SK-N-SH (cell line): ENCODE results near the gene KRT16.
"Not testable (repeated sequence)": the region's sequence is repeated elsewhere in the genome, so short reads cannot be mapped to it uniquely, and the experiment has no call there.

Experiments used
- CTCF ChIP-seq: fragments of 200-600 bp; sonication (generic); IDR thresholded peaks from 2 replicates; pipeline ENCODE4 v1.6.1; 2017; ENCODE audit warnings: antibody characterized with exemption, mild to moderate bottlenecking, moderate library complexity
- EP300 ChIP-seq, 2 experiments: IDR thresholded peaks; 2 replicates each; pipeline versions ENCODE4 v1.4.0 to v1.6.1; 2012; ENCODE audit warnings: borderline replicate concordance in 1 of 2, low read depth in 1 of 2, low read length in 1 of 2
- FOXJ3 ChIP-seq: sonication (generic); formaldehyde crosslinking; IDR thresholded peaks from 2 replicates; pipeline ENCODE4 v1.5.1; 2020; ENCODE audit warnings: mild to moderate bottlenecking, missing genetic modification reagents
- FOXM1 ChIP-seq: IDR thresholded peaks from 2 replicates; pipeline ENCODE4 v1.4.0; 2012; ENCODE audit warnings: low read depth, mild to moderate bottlenecking
- JUND ChIP-seq: IDR thresholded peaks from 2 replicates; pipeline ENCODE4 v1.4.0; 2012
- MXI1 ChIP-seq: IDR thresholded peaks from 2 replicates; pipeline ENCODE4 v1.6.1; 2012; ENCODE audit warnings: mild to moderate bottlenecking, low read depth, low read length, improper control_type of control experiment
- POLR2AphosphoS5 ChIP-seq: IDR thresholded peaks from 2 replicates; pipeline ENCODE4 v1.6.1; 2012; ENCODE audit warnings: low read depth, low read length
- RAD21 ChIP-seq: IDR thresholded peaks from 2 replicates; pipeline ENCODE4 v1.6.1; 2012; ENCODE audit warnings: mild to moderate bottlenecking, low read length
- REST ChIP-seq: IDR thresholded peaks from 2 replicates; pipeline ENCODE4 v1.6.1; 2012; ENCODE audit warnings: mild to moderate bottlenecking, low read depth, low read length, moderate library complexity
- SIN3A ChIP-seq: IDR thresholded peaks from 2 replicates; pipeline ENCODE4 v1.6.1; 2012; ENCODE audit warnings: low read depth, mild to moderate bottlenecking, low read length, moderate library complexity, borderline replicate concordance
- SMC3 ChIP-seq: IDR thresholded peaks from 2 replicates; pipeline ENCODE4 v1.6.1; 2012; ENCODE audit warnings: low read depth, low read length, improper control_type of control experiment
- TCF12 ChIP-seq: IDR thresholded peaks from 2 replicates; pipeline ENCODE4 v1.4.0; 2012
- USF2 ChIP-seq: fragments of 150-350 bp; IDR thresholded peaks from 2 replicates; pipeline ENCODE4 v1.6.1; 2017; ENCODE audit warnings: antibody characterized with exemption, low read length, low read depth, borderline replicate concordance
- ZBTB33 ChIP-seq: IDR thresholded peaks from 2 replicates; pipeline ENCODE4 v1.4.0; 2012; ENCODE audit warnings: low read depth, borderline replicate concordance

GRCh38 chr17:41584331-41584927 is 28.1 kb downstream of the KRT16 start:
- not testable (repeated sequence) for TF ChIP-seq CTCF; SIN3A; TCF12; RAD21; ZBTB33; EP300 (IDR thresholded peaks at IDR 0.05; ENCODE audit: borderline replicate concordance in 1 of 2, low read depth in 1 of 2, low read length in 1 of 2); FOXJ3 (CRISPR knock-in tag); POLR2AphosphoS5; JUND; USF2; REST; SMC3; MXI1; FOXM1
